Measurements from ENCODE around the gene SCARB1.

SCARB1 gene

DNA sequence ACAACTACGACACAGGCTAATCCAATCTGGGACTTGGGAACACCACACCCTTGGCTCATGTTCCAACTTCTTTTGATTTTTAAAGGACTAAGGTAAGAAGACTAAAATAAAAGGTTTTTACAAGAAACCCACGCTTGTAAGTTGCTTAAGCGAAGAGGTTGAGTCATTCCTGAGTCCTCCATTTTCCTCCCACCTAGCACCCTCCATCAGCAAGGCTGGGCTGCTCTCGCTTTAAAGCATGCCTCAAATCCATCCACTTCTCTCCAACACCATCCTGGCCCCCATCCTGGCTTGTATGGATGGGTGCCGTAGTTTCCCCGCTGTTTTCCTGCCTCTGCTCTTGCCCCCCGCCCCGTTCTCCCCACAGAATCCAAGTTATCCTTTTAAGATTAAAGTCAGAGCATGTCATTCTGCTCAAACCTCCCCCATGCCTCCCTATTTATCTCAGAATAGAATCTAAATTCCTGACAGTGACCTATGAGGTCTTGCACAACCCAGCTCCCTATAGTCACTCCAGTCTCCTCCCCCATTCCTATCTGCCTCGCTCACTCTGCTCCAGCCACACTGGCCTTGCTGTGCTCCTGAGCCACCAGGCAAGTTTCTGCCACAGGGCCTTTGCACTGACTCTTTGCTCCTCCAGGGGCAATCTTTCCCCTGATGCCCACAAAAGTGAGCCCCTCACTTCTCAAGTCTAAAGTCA, 34.5 kb downstream of the SCARB1 start:
- peak; percentile 32 for DNase-seq
- in situ Hi-C loops (cut with MboI; ENCODE audit: low pct_unique_long_range_greater_than_20kb, low sequenced_read_pairs): no loop called here

DNA sequence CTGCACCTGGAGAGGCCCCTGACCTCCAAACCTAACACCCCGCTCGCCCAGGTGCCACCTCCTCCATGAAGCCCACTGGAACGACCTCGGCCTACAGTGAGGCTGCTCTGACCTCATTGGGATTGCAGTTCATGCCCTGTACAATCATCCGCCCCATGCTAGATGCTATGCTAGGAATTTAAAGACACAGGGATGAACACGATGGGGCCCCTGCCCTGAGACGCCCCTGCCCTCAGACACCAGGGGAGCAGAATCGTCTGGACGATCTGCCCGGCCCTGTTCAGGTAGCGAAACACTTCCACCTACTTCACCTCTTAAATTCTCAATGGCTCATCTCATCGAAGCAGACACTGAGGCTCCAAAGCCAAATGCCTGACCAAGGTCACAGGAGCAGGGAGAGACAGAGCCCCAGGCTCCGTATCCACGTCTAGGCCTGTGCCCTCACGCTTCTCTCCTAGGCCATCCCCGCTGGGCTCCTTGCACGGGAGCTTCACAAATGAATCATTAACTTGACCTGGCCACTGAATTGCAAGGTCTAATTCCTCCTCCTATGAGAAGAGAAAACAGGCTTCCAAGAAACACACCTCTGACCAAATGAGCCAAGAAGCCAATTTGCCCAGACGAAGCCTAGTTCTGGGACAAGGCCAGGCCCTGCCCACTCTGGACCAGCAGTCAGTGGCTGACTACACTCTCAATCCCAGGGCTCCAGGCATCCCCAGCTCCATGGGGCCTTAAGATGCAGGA, 35.2 kb downstream of the SCARB1 start:
- DNase-seq: no peak
- in situ Hi-C loops (cut with MboI; ENCODE audit: low pct_unique_long_range_greater_than_20kb, low sequenced_read_pairs): no loop called here

DNA sequence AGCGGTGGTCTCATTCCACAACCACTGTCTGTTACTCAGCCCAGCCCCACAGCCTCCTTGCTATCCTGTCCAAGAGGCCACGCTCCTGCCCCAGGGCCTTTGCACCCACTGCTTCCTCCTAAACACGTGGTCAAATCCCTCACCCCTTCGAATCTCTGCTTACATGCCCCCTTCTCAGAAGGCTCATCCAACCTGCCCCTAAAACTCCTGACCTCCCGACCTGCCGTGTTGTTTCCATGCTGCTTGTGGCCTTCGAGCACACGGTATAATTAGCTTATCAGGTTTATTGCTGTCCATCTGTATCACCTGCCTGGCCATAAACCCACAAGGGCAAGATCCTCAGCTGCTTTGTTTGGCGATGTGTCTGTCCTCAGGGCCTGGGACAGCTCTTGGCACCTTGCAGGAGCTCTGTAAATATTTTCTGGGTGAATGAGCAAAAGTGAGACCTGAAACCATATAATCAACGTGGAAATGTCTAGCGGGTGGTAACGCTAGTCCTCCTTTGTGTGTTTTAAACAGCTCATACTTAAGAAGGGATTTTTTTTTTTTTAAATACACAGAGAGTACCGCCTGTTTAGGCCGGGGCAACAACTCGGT, 36.0 kb downstream of the SCARB1 start:
- DNase-seq: no peak

DNA sequence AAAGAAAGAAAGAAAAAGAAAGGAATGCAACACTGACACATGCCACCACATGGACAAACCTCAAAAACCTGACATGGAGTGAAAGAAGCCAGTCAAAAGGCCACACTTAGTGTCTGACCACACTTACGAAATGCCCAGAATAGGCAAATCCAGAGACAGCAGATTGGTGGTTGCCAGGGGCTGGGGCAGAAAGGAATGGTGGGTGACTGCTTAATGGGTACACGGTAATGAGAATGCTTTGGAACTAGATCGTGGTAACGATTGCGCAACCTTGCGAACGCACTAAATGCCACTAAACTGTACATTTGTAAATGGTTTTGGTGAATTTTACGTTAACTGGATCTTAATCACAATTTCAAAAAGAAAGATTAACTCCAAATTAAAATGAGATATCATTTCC, 39.5 kb downstream of the SCARB1 start:
- no peak for DNase-seq
- in situ Hi-C loops (cut with MboI; ENCODE audit: low pct_unique_long_range_greater_than_20kb, low sequenced_read_pairs): no loop called here

More for the DNA sequence above, 36.0 kb downstream of the SCARB1 start:
- in situ Hi-C loops (cut with MboI; ENCODE audit: low pct_unique_long_range_greater_than_20kb, low sequenced_read_pairs): no loop called here

DNA sequence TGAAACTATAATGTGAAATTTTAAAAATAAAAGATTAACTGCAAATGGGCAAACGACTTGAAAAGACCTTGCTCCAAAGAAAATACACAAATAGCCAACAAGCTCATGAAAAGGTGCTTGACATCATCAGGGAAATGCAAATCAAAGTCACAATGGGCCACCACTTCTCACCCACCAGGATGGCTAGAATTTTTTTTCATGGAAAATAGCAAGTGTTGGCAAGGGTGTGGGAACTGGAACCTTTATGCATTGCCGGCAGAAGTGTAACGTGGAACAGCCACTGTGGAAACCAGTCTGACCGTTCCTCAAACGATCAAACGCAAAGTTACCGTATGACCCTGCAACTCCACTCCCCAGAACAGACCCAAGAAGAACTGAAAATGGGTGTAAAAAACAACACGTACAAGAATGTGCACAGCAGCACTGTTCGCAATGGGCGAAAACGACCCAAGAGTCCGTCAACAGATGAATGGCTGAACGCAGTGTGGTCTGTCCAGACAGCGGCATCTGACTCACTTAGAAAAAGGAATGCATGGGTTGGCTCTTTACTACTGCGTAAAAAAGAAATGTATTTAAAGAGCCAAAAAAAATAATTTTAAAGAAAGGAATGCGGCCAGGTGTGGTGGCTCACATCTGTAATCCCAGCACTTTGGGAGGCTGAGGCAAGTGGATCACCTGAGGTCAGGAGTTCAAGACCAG, 40.2 kb downstream of the SCARB1 start:
- in situ Hi-C loops (cut with MboI; ENCODE audit: low pct_unique_long_range_greater_than_20kb, low sequenced_read_pairs): no loop called here
- DNase-seq: no peak

DNA sequence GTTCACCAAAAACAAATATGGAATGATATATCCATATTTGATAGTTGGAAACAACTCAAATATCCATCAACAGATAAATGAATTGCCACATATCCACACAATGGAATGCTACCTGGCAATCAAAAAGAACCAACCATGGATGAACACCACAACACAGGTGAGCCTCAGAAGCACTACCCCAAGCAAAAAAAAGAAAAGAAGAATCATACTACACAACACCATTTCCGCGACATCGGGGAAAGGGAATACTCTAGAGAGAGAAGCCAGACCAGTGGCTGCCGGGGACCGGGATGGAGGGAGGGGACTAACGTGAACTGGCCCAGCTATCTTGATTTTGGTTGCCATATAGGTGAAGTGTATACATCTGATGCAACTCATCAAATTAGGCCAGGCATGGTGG, 41.4 kb downstream of the SCARB1 start:
- no peak for DNase-seq
- in situ Hi-C loops (cut with MboI; ENCODE audit: low pct_unique_long_range_greater_than_20kb, low sequenced_read_pairs): no loop called here

DNA sequence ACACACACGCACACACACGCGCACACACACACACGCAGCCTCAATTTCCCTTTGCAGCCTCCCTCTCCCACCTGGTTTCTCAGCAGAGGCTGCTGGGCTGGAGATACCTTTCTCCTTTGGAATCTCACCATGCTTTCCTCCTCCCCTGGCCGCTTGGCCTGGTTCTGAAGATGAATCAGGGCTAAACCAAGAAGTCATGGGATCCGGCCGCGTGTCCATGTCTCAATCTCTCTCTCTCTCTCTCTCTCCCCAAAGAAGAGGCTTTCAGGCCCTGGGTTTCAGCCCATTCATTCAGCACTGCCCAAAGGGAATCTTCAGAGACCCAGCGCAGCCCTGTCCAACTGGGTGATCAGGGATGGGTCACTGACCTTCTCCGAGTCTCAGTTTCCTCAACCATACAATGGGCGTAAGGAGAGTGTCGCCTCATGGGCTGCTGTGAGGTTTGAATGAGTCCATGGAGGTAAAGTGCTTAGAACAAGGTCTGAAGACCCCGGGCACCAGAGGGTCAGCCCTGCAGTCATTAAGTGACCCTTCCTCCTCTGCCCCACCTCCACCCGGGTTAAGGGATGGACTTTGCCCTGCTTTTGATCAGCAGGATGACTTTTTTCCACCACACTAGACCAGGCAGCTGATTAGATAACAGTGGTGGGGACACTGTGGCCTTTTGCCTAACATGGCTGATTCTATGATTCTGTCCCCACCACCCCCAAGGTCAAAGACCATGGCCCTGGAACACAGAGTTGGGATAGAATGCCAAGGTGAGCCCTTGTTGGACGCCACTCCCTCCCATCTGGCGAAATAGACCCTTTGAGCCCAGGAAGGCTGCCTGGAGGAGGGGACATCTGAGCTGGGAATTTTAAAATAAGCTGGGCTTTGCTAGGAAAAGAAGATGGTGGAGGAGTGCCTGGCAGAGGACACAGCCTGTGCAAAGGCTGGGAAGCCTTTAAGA, 42.1 kb downstream of the SCARB1 start:
- DNase-seq: no peak
- in situ Hi-C loops (cut with MboI; ENCODE audit: low pct_unique_long_range_greater_than_20kb, low sequenced_read_pairs): no loop called here

DNA sequence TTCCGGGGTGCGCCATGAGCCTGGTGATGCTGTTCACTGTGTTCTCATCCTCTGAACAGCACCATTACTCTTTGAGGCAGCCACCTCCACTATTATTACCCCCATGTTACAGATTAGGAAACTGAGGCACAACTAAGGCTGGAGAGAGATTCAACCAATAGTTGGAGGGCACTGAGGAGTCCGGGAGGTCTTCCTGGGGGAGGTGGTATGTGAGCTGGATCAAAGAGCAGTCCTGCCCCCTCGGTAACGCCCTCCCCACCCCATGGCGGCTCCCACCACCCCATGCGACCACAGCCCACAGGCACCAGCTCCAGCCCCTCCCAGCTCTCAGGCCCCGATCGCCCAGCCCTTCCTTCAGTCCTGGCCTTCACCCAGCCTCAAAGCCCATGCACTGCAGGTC, 43.5 kb downstream of the SCARB1 start:
- in situ Hi-C loops (cut with MboI; ENCODE audit: low pct_unique_long_range_greater_than_20kb, low sequenced_read_pairs): no loop called here

DNA sequence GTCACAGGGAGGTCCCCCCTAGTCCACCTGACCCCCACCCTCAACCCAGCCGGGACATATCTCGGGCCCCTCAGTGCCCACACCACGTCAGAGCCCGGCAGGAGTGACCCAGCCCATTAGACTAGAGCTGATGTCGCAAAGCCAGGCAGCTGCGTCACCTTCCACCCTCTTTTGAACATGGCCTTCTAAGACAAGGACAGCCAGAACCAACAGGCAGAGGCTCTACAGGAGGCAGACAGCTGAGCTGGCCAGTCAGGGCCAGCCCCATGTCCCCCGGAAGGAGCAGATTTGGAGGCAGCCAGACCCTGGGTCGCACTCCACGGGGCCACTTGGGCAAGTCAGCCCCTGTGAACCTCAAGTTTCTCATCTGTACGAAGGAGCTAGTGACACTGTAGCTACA, 44.1 kb downstream of the SCARB1 start:
- in situ Hi-C loops (cut with MboI; ENCODE audit: low pct_unique_long_range_greater_than_20kb, low sequenced_read_pairs): no loop called here
- no peak for DNase-seq

More for the DNA sequence above, 43.5 kb downstream of the SCARB1 start:
- DNase-seq: no peak

DNA sequence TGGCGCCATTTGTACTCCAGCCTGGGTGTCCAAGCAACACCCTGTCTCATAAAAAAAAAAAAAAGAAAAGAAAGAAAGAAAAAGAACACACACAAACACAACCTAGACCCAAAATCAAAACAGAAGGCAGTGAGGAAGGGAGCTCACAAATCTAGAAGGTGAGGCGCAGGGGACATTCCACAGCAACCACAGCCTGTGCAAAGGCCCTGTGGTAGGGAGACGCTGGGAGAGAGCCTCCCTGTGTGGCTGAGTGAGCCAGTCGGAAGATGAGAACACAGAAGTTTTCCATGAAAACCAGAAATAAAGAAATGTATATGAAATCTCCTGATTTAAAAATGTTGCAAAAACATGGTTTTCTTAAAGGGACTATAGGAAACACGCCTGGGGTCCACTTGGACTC, 44.6 kb downstream of the SCARB1 start:
- no peak for DNase-seq
- in situ Hi-C loops (cut with MboI; ENCODE audit: low pct_unique_long_range_greater_than_20kb, low sequenced_read_pairs): no loop called here

DNA sequence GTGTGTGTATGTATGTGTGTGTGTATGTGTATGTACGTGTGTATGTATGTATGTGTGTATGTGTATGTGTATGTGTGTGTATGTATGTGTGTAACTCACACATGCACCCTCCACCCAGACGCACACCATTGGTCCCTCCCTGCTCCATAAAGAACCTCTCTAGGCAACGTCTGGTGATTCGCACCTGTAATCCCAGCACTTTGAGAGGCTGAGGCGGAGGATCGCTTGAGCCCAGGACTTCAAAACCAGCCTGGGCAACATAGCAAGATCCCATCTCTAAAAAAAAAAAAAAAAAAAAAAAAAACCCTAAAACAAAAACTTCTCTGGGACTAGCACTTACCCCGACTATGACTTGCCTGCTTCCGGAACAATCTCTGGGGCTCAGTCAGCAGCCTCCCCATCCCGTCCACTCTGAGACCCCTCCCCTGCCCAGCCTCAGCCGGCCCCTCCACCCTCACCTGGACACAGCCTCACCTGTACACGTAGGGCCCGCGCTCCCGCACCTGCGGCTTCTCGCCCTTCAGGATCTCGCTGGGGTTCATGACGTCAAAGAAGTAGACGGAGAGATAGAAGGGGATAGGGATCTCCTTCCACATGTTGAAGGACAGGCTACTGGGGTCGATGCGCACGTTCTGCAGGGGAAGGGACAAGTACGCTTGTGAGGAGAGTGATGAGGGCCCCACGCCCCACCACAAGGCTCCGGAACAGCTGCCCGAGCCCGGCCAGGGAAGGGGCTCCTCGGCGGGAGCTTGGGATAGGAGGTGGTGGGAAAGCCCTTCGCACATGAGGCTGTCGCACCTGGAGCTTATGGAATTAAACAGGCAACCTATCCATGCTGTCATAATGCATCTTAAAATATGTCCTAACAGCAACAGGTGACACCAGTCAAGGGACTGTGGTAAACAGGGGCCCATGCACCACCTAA, 46.3 kb downstream of the SCARB1 start:
- DNase-seq: no peak
- in situ Hi-C loops (cut with MboI; ENCODE audit: low pct_unique_long_range_greater_than_20kb, low sequenced_read_pairs): no loop called here

DNA sequence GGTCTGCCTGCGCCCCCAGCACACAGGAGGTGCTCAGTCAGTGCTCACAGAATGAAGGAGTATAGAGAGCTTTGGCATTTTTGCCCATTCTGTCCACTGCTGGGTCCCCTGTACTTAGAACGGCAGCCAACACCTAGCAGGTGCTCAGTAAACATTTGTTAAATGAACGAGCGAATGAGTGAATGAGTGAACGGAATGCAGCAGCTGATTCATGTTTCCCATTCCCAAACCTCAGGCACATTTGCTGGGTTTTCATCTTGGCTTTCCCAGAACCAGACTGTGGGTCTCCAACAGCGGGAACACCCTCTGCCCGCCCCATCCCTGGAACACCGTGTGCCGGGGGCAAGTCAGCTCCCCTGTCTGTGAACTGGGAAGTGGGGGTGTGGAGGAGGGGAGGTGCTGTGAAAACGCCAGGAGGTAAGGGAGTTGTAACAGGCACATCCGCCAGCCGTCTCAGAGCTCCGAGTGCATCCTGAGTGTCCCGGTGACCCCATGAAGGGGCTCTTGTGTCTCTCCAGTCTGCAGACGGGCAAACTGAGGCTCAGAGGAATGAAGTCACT, 47.3 kb downstream of the SCARB1 start:
- in situ Hi-C loops (cut with MboI; ENCODE audit: low pct_unique_long_range_greater_than_20kb, low sequenced_read_pairs): no loop called here

DNA sequence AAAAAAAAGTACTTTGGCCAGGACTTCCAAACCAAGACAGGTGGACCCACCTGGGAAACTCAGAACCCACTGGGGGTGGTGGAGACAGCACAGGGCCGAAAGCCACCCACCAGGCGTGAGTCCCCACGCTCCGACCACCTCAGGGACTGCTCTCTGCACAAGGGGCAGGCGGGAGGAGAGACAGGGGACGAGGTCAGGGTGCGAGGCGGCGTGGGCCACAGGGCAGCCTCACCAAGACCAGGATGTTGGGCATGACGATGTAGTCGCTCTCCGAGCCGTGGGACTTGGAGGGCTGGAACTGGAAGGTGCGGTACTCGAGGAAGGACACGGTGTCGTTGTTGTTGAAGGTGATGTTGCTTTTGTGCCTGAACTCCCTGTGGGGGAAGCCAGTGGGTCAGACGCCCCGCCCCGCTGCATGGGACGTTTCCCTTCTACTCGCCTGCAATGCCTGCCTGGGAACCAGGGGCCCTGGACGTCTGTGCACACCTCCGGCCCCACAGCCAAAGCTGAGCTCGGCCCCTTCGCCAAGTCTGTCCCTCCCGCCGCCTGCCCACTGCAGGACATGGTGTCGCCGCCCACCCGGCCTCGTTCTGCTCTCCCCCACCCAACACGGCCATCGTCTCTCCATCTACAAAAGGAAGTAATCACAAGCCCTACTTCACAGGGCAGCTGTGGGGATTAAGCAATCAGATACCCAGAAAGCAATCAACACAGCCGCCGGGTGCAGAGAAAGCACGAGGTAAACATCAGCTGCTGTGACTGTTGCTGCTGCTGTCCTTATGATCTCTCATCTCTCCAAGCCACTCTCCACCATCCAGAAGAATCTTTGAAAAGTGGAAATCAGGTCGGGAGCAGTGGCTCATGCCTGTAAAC, 48.7 kb downstream of the SCARB1 start:
- no peak for DNase-seq
- in situ Hi-C loops (cut with MboI; ENCODE audit: low pct_unique_long_range_greater_than_20kb, low sequenced_read_pairs): no loop called here

More for the DNA sequence above, 47.3 kb downstream of the SCARB1 start:
- no peak for DNase-seq

DNA sequence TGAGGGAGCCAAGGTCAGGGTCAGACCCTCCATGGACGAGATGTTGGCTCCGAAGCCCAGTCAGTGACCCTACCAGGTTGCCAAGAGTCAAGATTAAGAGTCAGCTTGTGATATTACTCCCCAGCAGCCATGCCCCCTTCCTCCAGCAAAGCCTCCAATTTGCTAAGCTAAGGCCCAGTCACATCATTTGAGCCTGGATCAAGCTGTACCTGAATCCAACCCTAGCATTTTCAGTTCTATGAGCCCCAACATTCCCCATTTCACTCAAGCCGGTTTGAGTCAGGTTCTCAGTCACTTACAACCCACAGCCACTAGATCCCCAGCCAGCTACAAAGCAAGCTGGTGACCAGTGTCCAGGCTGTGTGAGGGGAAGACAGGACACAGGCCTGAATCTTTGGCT, 49.9 kb downstream of the SCARB1 start:
- in situ Hi-C loops (cut with MboI; ENCODE audit: low pct_unique_long_range_greater_than_20kb, low sequenced_read_pairs): no loop called here
- DNase-seq: no peak

DNA sequence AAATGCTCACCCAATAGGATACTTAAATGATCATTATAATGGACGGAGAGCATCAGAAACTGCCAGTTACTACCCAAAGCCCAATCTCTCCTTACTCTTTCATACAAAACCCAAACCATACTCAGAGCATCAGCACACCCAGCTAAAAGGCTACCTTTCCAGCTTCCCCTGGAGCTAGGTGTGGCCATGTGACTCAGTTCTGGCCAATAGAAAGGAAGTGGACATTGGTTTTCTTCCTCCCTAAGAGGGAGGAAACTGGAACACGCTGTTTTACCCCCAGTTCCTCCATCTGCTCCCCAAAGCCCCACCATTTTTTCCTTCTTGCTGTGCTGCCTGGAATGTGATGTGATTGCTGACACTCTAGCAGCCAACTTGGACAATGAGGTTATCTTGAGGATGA, 50.7 kb downstream of the SCARB1 start:
- DNase-seq: no peak
- in situ Hi-C loops (cut with MboI; ENCODE audit: low pct_unique_long_range_greater_than_20kb, low sequenced_read_pairs): no loop called here

DNA sequence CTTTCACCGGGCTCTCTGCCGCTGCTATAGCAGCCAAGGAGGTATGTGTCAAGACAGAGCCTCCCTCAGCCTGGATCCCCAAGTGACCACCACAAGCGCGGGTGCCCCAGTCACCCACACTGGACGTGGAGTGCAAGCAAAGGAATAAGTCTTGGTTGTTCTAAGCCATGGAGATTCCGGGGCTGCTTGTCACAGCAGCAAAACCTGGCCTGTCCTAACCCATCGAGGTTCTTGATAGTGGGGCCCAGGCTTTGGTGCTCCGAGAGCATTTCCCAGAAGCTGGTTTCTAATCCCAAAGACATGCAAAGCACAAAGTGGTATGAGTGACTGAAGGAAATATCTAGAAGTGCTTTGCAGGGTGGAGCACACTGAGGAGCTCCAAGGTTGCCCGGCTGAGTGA, 51.3 kb downstream of the SCARB1 start:
- no peak for DNase-seq
- in situ Hi-C loops (cut with MboI; ENCODE audit: low pct_unique_long_range_greater_than_20kb, low sequenced_read_pairs): no loop called here

DNA sequence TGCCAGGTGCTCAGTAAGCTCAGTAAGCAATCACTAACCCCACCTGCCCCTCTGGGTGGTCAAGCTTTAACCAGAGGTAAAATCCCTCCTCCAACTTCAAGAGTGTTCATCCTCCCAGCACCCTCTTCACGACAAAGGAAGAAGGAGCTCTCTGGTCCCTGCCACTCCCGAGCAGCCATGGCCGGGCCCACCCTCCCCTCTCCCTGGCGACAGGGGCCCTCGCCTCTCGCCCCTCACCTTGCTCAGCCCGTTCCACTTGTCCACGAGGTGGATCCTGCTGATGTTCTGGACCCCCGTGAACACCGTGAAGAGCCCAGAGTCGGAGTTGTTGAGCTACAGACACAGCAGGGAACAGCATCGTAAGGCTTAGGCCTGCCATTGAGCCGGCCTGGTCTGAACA, 52.0 kb downstream of the SCARB1 start:
- no peak for DNase-seq
- in situ Hi-C loops (cut with MboI; ENCODE audit: low pct_unique_long_range_greater_than_20kb, low sequenced_read_pairs): no loop called here
